H1 (cell line): ENCODE data around the gene TSPAN15. TPM values are rescaled to one million over a fixed set of nuclear protein-coding genes. Genes with fewer than 3 reads are reported as not detected.
"Not testable (repeated sequence)": the region's sequence is repeated elsewhere in the genome, so short reads cannot be mapped to it uniquely, and the experiment has no call there.

Experiments used
- CTCF ChIA-PET: fragments of 300-600 bp; sonication (Branson Sonifier 250); formaldehyde crosslinking; loops from one replicate; lab custom pipeline; 2021; ENCODE audit not compliant: partially characterized antibody; lab: Charles Lee
- POLR2A ChIA-PET: fragments of 300-600 bp; sonication (Branson Sonifier 250); formaldehyde crosslinking; loops from one replicate; lab custom pipeline; 2021; ENCODE audit warnings: inconsistent platforms; ENCODE audit not compliant: partially characterized antibody; lab: Charles Lee
- DNase-seq, 2 experiments: peaks; one replicate each; pipeline versions ENCODE4 v3.0.0 to v3.0.0-alpha.2; 2010 to 2022; ENCODE audit warnings: low spot score in 2 of 2, low read depth in 1 of 2, mixed read lengths in 1 of 2
- FAIRE-seq: peaks from 2 replicates; lab custom pipeline; 2011; peaks lifted over from hg19 to GRCh38; lab: Jason Lieb, UNC
- H2AFZ ChIP-seq: 2 replicates; pipeline ENCODE4 v1.8.1; 2012; ENCODE audit warnings: low read length, inconsistent platforms
- H2AK5ac ChIP-seq: 2 replicates; pipeline ENCODE4 v1.6.1; 2013; ENCODE audit warnings: low read depth, low read length
- H2BK120ac ChIP-seq: replicated peaks from 2 replicates; pipeline ENCODE3; 2013; ENCODE audit warnings: low read depth, low read length, inconsistent platforms
- H2BK12ac ChIP-seq: 2 replicates; pipeline ENCODE4 v1.6.1; 2013; ENCODE audit warnings: low read depth, low read length
- H2BK15ac ChIP-seq: 2 replicates; pipeline ENCODE4 v1.6.1; 2013; ENCODE audit warnings: low read length
- H2BK20ac ChIP-seq: 2 replicates; pipeline ENCODE4 v1.6.1; 2013; ENCODE audit warnings: low read length
- H2BK5ac ChIP-seq: 2 replicates; pipeline ENCODE4 v1.6.1; 2013; ENCODE audit warnings: low read depth, low read length
- H3K14ac ChIP-seq: 2 replicates; pipeline ENCODE4 v1.6.1; 2013; ENCODE audit warnings: inconsistent platforms; ENCODE audit not compliant: insufficient read length
- H3K18ac ChIP-seq: 2 replicates; pipeline ENCODE4 v1.6.1; 2013; ENCODE audit warnings: low read length; ENCODE audit errors: extremely low read depth
- H3K23ac ChIP-seq: 2 replicates; pipeline ENCODE4 v1.6.1; 2013; ENCODE audit warnings: inconsistent platforms; ENCODE audit not compliant: insufficient read length
- H3K23me2 ChIP-seq: 2 replicates; pipeline ENCODE4 v1.6.1; 2013; ENCODE audit warnings: low read depth, low read length
- H3K27ac ChIP-seq: 2 replicates; pipeline ENCODE4 v1.6.1; 2011; ENCODE audit warnings: low read depth, low read length, inconsistent platforms
- H3K27me3 ChIP-seq, 4 experiments: replicated peaks in 1 of 4; 1 replicate in 1 of 4; 2 replicates in 3 of 4; pipeline versions ENCODE4 v1.6.1 to v1.8.1; 2011 to 2013; ENCODE audit warnings: low read length in 3 of 4, mild to moderate bottlenecking in 3 of 4, inconsistent platforms in 2 of 4, mixed read lengths in 2 of 4, moderate library complexity in 1 of 4; ENCODE audit not compliant: control insufficient read depth in 3 of 4, insufficient read depth in 3 of 4; ENCODE audit errors: extremely low read depth in 1 of 4
- H3K36me3 ChIP-seq, 4 experiments: 2 replicates each; pipeline versions ENCODE4 v1.6.1 to v1.8.1; 2011 to 2013; ENCODE audit warnings: mild to moderate bottlenecking in 4 of 4, low read length in 3 of 4, moderate library complexity in 2 of 4, control low read depth in 1 of 4, inconsistent platforms in 1 of 4; ENCODE audit not compliant: insufficient read depth in 4 of 4, control insufficient read depth in 2 of 4
- H3K4ac ChIP-seq: replicated peaks from 2 replicates; pipeline ENCODE3; 2013; ENCODE audit warnings: low read length, low read depth, mixed read lengths, inconsistent platforms; ENCODE audit not compliant: insufficient read length
- H3K4me1 ChIP-seq, 4 experiments: replicated peaks in 1 of 4; 1 replicate in 1 of 4; 2 replicates in 3 of 4; pipeline versions ENCODE4 v1.6.1 to v1.8.1; 2011 to 2013; ENCODE audit warnings: low read length in 3 of 4, inconsistent platforms in 2 of 4, mixed read lengths in 1 of 4; ENCODE audit not compliant: insufficient read depth in 4 of 4, control insufficient read depth in 3 of 4
- H3K4me2 ChIP-seq, 2 experiments: 2 replicates each; pipeline versions ENCODE4 v1.6.1 to v1.8.1; 2011 to 2013; ENCODE audit warnings: low read depth in 2 of 2, low read length in 2 of 2, control low read depth in 1 of 2, inconsistent platforms in 1 of 2, mild to moderate bottlenecking in 1 of 2; ENCODE audit not compliant: insufficient read depth in 1 of 2
- H3K4me3 ChIP-seq, 4 experiments: fragments of 200-600, 300-600 bp in 1 of 4; sonication (generic), shearing (Covaris generic), sonication (Bioruptor Twin) in 1 of 4; 2 replicates each; pipeline versions ENCODE4 v1.5.1 to v1.8.1; 2011 to 2016; ENCODE audit warnings: low read length in 4 of 4, low read depth in 3 of 4, control low read depth in 2 of 4, inconsistent platforms in 2 of 4, mild to moderate bottlenecking in 2 of 4, mixed read lengths in 1 of 4, moderate library complexity in 1 of 4; ENCODE audit not compliant: insufficient read depth in 2 of 4; ENCODE audit errors: extremely low read depth in 1 of 4
- H3K56ac ChIP-seq: replicated peaks from 2 replicates; pipeline ENCODE3; 2013; ENCODE audit warnings: low read depth, mild to moderate bottlenecking, mixed read lengths, low read length, inconsistent platforms; ENCODE audit not compliant: insufficient read length
- H3K79me1 ChIP-seq: 2 replicates; pipeline ENCODE4 v1.6.1; 2013; ENCODE audit warnings: low read depth, low read length, control low read depth
- H3K79me2 ChIP-seq, 2 experiments: 2 replicates each; pipeline versions ENCODE4 v1.6.1 to v1.8.1; 2012 to 2013; ENCODE audit warnings: low read length in 2 of 2, mild to moderate bottlenecking in 2 of 2, inconsistent platforms in 1 of 2; ENCODE audit not compliant: insufficient read depth in 2 of 2, control insufficient read depth in 1 of 2
- H3K9ac ChIP-seq, 4 experiments: replicated peaks in 1 of 4; 1 replicate in 1 of 4; 2 replicates in 3 of 4; pipeline versions ENCODE4 v1.6.1 to v1.8.1; 2011 to 2013; ENCODE audit warnings: low read depth in 3 of 4, low read length in 3 of 4, control low read depth in 2 of 4, mild to moderate bottlenecking in 2 of 4, moderate library complexity in 2 of 4, inconsistent platforms in 1 of 4; ENCODE audit errors: extremely low read depth in 1 of 4
- H3K9me3 ChIP-seq, 2 experiments: 2 replicates each; pipeline versions ENCODE4 v1.6.1 to v1.8.1; 2012 to 2013; ENCODE audit warnings: mild to moderate bottlenecking in 2 of 2, moderate library complexity in 2 of 2, control low read depth in 1 of 2, inconsistent platforms in 1 of 2, low read depth in 1 of 2, low read length in 1 of 2, mixed read lengths in 1 of 2; ENCODE audit not compliant: insufficient read depth in 2 of 2
- H4K20me1 ChIP-seq, 2 experiments: replicated peaks in 1 of 2; 2 replicates each; pipeline versions ENCODE3 to v1.8.1; 2011 to 2013; ENCODE audit warnings: inconsistent platforms in 2 of 2, low read length in 2 of 2, mild to moderate bottlenecking in 1 of 2; ENCODE audit not compliant: insufficient read depth in 2 of 2, control insufficient read depth in 1 of 2
- H4K5ac ChIP-seq: 2 replicates; pipeline ENCODE4 v1.6.1; 2013; ENCODE audit warnings: low read length, low read depth, mixed read lengths, inconsistent platforms; ENCODE audit not compliant: insufficient read length
- H4K8ac ChIP-seq: 2 replicates; pipeline ENCODE4 v1.8.0; 2013; ENCODE audit warnings: mild to moderate bottlenecking, moderate library complexity, low read length, inconsistent platforms; ENCODE audit not compliant: insufficient read depth; ENCODE audit errors: extremely low read depth
- H4K91ac ChIP-seq: replicated peaks from 2 replicates; pipeline ENCODE3; 2013; ENCODE audit warnings: low read length, mixed read lengths, inconsistent platforms; ENCODE audit not compliant: insufficient read length
- WGBS, 2 experiments: shearing (Covaris generic) in 1 of 2; methylation state at CpG; one replicate each; pipeline versions ENCODE4 v1.1.6 to v1.1.7; 2013 to 2015; ENCODE audit warnings: low lambda C conversion rate in 2 of 2, mixed read lengths in 2 of 2, inconsistent platforms in 1 of 2, low coverage in 1 of 2, missing lambda C conversion rate in 1 of 2; ENCODE audit not compliant: insufficient replicate concordance in 2 of 2, insufficient coverage in 1 of 2, insufficient read length in 1 of 2; ENCODE audit errors: extremely low coverage in 1 of 2, missing lambda C conversion rate in 1 of 2; 5-methylcytosine and 5-hydroxymethylcytosine counted together
- polyA plus RNA-seq, 7 experiments: library from polyadenylated mRNA; depleted of rRNA in 3 of 7; stranded (reverse) in 5 of 7; unstranded in 2 of 7; fragments of >200 nt in 5 of 7; fragments of 200-250 nt in 2 of 7; gene quantifications; 1 replicate in 5 of 7; 2 replicates in 1 of 7; 4 replicates in 1 of 7; pipeline versions ENCODE4 v1.2.1 to v1.2.3, GENCODE V29; 2011 to 2013; ENCODE audit warnings: missing spikeins in 2 of 7, mixed read lengths in 2 of 7
- total RNA-seq: library from RNA; stranded (reverse); fragmentation: NEBNext Ultra II Directional; extraction: Animal tissue kit (Norgen Biotek cat#: 25700); gene quantifications from 2 replicates; pipeline ENCODE4 v1.2.1, GENCODE V29; 2021

TSPAN15 gene
- total and polyA plus RNA-seq, 2 of the 8 experiments (the other 6 are each of a cell fraction or from before 2014, with no cell fraction given): 9.7 to 20.0 TPM

DNA sequence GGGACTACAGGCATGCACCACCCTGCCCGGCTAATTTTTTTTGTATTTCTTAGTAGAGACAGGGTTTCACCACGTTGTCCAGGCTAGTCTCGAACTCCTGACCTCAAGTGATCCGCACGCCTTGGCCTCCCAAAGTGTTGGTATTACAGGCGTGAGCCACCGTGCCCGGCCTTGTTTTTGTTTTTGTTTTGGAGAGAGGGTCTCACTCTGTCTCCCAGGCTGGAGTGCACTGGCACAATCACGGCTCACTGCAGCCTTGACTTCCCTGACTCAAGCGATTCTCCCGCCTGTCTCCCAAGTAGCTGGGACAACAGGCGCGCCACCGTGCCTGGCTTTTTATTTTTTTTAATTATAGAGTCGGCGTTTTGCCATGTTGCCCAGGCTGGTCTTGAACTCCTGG is 870 bp upstream of the TSPAN15 start:
- H4K8ac ChIP-seq, H3K56ac ChIP-seq, H2BK5ac ChIP-seq, H3K36me3 ChIP-seq, H3K18ac ChIP-seq, H4K91ac ChIP-seq, H3K27ac ChIP-seq, FAIRE-seq, H2AFZ ChIP-seq, H2BK12ac ChIP-seq, DNase-seq, POLR2A ChIA-PET, H2AK5ac ChIP-seq, H3K9me3 ChIP-seq, H3K79me1 ChIP-seq, H2BK120ac ChIP-seq, H4K5ac ChIP-seq, H3K9ac ChIP-seq, H2BK15ac ChIP-seq, H3K23ac ChIP-seq, H4K20me1 ChIP-seq, H3K79me2 ChIP-seq, H3K4ac ChIP-seq, H2BK20ac ChIP-seq, H3K14ac ChIP-seq, H3K4me1 ChIP-seq: not testable (repeated sequence)
- WGBS, 2 experiments: 85% methylated on average over 16 of the region's 16 CpGs; no CpG with 5 or more reads in 1 of the 2 experiments
- Histone ChIP-seq H3K23me2 (peaks cover 11% of the 10 kb centered on the region), H3K4me3 (peak overlapping the region in 3 of 4 experiments; percentile 34 to 91 (median 49); a peak in 3 of 8 replicates), H3K4me2 (peak overlapping the region in 1 of 2 experiments; percentile 66; a peak in 3 of 4 replicates), H3K27me3 (peaks cover 8 to 26% (median 16%) of the 10 kb centered on the region in 4 experiments)
- CTCF ChIA-PET: interaction anchor here (0.6 to 8.7 kb wide), 27 partner anchors 10 to 446 kb away, joined by 3 to 150 read pairs (median 5); partner anchors contain the start of gene TACR2
